HFFc6 (cell line): Measurements from ENCODE around the gene ZBTB48. TPM values are rescaled to one million over a fixed set of nuclear protein-coding genes. Genes with fewer than 3 reads are reported as not detected.

Experiments used
- DNase-seq: peaks from one replicate; pipeline ENCODE4 v3.0.0-alpha.2; 2018
- H3K27ac Mint-ChIP-seq: 2 replicates; pipeline ENCODE4 v1.8.0; 2020; ENCODE audit warnings: mild to moderate bottlenecking, mixed read lengths
- H3K27me3 Mint-ChIP-seq: 2 replicates; pipeline ENCODE4 v1.8.0; 2021; ENCODE audit warnings: mild to moderate bottlenecking, moderate library complexity, mixed read lengths; ENCODE audit not compliant: insufficient read depth
- H3K36me3 Mint-ChIP-seq: 2 replicates; pipeline ENCODE4 v1.8.0; 2021; ENCODE audit warnings: low read depth, mixed read lengths
- H3K4me1 Mint-ChIP-seq: 2 replicates; pipeline ENCODE4 v1.8.0; 2020; ENCODE audit warnings: low read depth, mixed read lengths
- H3K4me3 Mint-ChIP-seq: 2 replicates; pipeline ENCODE4 v1.8.0; 2020; ENCODE audit warnings: mild to moderate bottlenecking, moderate library complexity, mixed read lengths
- H3K9me3 Mint-ChIP-seq: 2 replicates; pipeline ENCODE4 v1.8.0; 2020; ENCODE audit warnings: mild to moderate bottlenecking, mixed read lengths
- total RNA-seq, 6 experiments: library from RNA; stranded (reverse); fragmentation: NEBNext Ultra II Directional; extraction: Animal tissue kit (Norgen Biotek cat#: 25700); gene quantifications; 2 replicates in 1 of 6; 3 replicates in 5 of 6; pipeline ENCODE4 v1.2.3, GENCODE V29; 2021
- TF ChIP-seq, protein P1 (sequence below): fragments of 200-600 bp; sonication (generic); IDR thresholded peaks from 2 replicates; pipeline ENCODE4 v1.5.0; 2021; ENCODE audit warnings: antibody characterized with exemption, mild to moderate bottlenecking

The ZBTB48 gene
- total RNA-seq, 6 experiments from 2014 or later = 10.0 to 15.1 (median 11.3) TPM

DNA sequence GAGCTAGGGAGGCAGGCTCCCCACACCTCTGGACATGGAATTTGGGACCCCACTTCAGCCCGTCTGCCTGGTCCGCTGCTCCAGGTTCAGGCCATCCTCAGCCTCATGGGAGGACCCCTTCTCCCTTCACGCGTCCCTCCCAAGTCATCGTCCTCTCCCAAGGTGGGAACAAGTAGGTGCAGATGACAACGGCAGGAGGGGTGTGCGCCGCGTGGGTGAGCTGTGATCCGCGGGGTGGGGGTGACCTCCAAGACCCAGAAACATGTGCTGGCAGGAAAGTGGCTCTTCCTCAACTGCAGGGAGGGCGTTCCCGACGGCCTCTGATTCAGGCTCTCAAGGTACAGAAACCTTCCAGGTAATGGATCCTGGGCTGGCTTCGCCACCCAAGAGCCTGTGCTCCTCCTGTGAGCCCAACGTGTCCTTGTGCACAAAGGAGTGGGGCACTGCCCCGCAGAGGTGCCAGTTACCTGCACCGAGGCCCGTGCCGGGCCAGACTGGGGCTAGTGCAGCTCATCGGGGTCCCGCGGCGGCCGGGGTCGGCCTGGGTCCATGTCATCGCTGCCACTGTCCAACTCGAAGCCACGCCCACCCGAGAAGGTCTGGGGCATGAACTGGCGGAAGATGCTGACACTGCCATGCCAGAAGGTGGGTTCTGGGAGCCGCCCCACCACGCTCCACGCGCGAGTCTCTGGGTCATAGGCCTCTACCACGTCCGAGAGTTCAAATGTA lies 13.2 kb downstream of the ZBTB48 start:
- no peak for DNase-seq

DNA sequence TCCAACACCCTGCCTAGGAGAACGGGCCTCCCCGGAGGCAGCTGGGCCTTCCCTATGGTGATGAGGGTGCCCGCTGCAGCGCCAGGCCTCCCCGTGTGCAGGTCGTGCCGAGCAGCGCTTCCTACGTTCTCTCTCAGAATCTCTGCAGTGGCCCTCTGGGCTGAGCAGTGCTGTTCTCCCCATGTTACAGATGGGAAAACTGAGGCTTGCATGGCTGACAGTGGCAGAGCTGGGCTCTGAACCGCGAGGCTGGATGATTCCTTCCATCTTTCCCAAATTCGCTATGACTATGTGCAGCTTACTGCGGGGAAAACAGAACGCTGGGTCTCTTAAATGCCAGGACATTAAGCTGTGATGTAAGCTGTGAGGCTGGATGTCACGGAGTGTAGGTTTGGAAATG lies 14.0 kb downstream of the ZBTB48 start:
- H3K27me3 Mint-ChIP-seq = no peaks in the 10 kb centered on the region
- H3K4me3 Mint-ChIP-seq = no peak overlapping the region
- H3K4me1 Mint-ChIP-seq = no peaks in the 10 kb centered on the region
- peaks cover 12% of the 10 kb centered on the region for H3K36me3 Mint-ChIP-seq
- no peaks in the 10 kb centered on the region for H3K9me3 Mint-ChIP-seq
- no peak overlapping the region for H3K27ac Mint-ChIP-seq
- DNase-seq = no peak
- TF ChIP-seq, protein P1, sequence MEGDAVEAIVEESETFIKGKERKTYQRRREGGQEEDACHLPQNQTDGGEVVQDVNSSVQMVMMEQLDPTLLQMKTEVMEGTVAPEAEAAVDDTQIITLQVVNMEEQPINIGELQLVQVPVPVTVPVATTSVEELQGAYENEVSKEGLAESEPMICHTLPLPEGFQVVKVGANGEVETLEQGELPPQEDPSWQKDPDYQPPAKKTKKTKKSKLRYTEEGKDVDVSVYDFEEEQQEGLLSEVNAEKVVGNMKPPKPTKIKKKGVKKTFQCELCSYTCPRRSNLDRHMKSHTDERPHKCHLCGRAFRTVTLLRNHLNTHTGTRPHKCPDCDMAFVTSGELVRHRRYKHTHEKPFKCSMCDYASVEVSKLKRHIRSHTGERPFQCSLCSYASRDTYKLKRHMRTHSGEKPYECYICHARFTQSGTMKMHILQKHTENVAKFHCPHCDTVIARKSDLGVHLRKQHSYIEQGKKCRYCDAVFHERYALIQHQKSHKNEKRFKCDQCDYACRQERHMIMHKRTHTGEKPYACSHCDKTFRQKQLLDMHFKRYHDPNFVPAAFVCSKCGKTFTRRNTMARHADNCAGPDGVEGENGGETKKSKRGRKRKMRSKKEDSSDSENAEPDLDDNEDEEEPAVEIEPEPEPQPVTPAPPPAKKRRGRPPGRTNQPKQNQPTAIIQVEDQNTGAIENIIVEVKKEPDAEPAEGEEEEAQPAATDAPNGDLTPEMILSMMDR = no peak

More for the DNA sequence above, 13.2 kb downstream of the ZBTB48 start:
- Mint-ChIP-seq H3K27me3 (0 out of 2 replicates have a peak, but pooled peaks cover 2% of the 10 kb centered on the region), H3K36me3 (peaks cover 12% of the 10 kb centered on the region), H3K9me3 (no peaks in the 10 kb centered on the region), H3K4me3 (no peak overlapping the region), H3K4me1 (0 out of 2 replicates have a peak, but pooled peaks cover under 1% of the 10 kb centered on the region), H3K27ac (no peak overlapping the region)
- TF ChIP-seq, protein P1 = no peak

DNA sequence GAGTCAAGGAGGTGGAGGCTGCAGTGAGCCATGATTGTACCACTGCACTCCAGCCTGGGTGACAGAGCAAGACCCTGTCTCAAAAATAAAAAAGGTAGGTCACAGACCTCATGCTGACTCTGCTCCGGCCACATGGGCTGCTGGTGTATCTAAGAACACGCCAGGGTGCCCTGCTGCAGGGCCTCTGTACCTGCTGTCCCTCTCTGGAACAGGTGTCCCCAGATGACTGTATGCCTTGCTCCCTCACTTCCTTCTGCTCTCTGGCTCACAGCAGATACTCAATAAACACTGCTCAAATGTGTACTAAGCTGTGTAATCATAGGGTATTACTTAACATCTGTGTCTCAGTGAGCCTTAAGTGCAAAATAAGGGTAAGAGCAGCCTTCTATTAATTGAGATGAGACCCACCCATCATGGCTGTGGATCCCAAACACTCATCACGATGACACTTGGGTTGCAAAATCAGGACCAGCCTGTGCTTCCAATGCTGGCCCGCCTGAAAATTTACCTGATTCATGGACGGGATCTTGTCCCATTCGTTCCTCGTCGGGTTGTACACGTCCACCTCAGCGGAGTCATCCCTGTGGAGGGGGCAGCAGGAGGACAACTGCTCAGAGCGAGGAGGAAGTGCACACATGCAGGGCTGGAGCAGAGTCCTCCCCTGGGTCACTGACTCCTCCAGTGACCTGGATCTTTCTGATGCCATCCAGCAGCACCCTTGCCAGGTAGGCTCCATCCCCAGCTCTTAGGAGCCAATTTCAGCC lies 15.4 kb downstream of the ZBTB48 start:
- DNase-seq = no peak
- TF ChIP-seq, protein P1 = no peak
- Mint-ChIP-seq H3K4me1 (peaks cover 12% of the 10 kb centered on the region), H3K27ac (no peak overlapping the region), H3K36me3 (peaks cover 15% of the 10 kb centered on the region), H3K9me3 (no peaks in the 10 kb centered on the region), H3K27me3 (no peaks in the 10 kb centered on the region), H3K4me3 (no peak overlapping the region)

DNA sequence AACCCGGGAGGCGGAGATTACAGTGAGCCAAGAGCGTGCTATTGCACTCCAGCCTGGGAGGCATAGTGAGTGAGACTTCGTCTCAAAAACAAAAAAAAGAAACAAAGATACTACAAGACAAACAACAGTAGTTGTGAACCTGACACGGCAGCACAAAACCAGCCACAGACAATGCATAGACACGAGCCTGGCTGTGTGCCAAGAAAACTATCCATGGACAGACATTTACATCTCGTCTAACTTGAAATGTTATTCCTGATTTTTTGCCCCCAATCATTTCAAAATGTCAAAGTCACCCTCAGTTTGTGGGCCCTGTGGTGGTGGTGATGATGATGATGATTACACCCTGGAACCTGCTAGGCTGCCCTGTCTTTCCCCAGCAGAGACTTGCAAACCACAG lies 16.6 kb downstream of the ZBTB48 start:
- no peak for DNase-seq
- H3K9me3 Mint-ChIP-seq = no peaks in the 10 kb centered on the region
- TF ChIP-seq, protein P1 = no peak
- no peaks in the 10 kb centered on the region for H3K27me3 Mint-ChIP-seq
- H3K4me1 Mint-ChIP-seq = peaks cover 16% of the 10 kb centered on the region
- no peak overlapping the region; the same call in 1 of the 2 replicates for H3K27ac Mint-ChIP-seq
- peaks cover 25% of the 10 kb centered on the region for H3K36me3 Mint-ChIP-seq
- H3K4me3 Mint-ChIP-seq = no peak overlapping the region

DNA sequence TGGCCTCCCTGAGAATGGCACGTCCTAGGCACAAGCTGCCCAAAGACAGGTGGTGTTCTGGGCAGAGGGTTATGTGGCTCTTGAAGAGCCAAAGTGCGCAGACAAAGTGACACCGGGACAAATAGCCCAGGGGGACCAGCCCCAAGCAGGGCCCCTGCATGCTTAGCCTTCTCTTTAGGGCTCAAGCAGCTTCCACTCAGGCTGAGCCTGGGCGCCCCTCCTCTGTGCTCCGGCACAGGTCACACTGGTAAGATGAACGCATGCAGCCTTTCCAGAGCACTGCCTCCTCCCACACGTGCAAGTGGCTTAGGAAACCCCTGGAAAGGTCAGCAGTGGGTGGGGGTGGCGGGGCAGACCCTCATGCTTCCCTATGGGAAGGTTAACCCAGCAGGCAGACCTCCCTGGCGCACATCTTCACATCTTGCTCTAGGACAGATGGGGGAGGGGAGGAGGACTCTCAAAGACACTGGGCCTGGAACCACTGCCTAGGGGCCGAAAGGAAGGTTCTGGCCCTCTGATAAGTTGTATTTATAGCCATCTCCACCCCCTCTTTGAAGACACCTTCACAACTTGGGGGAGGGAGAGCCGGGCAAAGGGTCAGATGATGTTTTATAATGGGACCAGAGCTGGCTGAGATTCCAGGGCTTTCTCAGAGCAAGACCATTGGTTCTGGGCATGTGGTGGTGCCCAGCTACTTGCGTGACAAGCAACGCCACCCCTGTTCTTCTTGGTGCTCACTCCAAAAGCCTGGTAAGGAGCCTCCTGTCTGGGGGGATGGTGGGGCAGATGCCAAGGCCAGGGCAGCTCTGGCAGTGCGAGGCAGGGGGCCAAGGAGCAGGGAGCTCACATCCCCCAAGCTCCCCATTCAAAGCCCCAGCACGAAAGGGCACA lies 17.3 kb downstream of the ZBTB48 start:
- H3K27ac Mint-ChIP-seq = no peak overlapping the region
- H3K4me1 Mint-ChIP-seq = peaks cover 16% of the 10 kb centered on the region
- no peak overlapping the region for H3K4me3 Mint-ChIP-seq
- no peaks in the 10 kb centered on the region for H3K27me3 Mint-ChIP-seq
- TF ChIP-seq, protein P1 = no peak
- DNase-seq = no peak
- H3K9me3 Mint-ChIP-seq = no peaks in the 10 kb centered on the region
- peaks cover 26% of the 10 kb centered on the region for H3K36me3 Mint-ChIP-seq
